HepG2 (cell line): ENCODE data around the gene ELAVL3. TPM values are rescaled to one million over a fixed set of nuclear protein-coding genes. Genes with fewer than 3 reads are reported as not detected.

ENCODE experiments used
- ATAC-seq: fragments of 200-7000 bp; cut with Tn5 transposase; 3 replicates; pipeline ENCODE4 v1.9.1; 2020; ENCODE audit warnings: mild to moderate bottlenecking, moderate library complexity
- BruUV-seq: library from RNA; stranded (reverse); fragments of 400-500 nt; replicated peaks from 2 replicates; lab custom pipeline; 2021; lab: Mats Ljungman, UMichigan
- CTCF ChIA-PET: fragments of 300-600 bp; formaldehyde crosslinking; extraction: SDS; loops from one replicate; lab custom pipeline; 2021; ENCODE audit warnings: low total read pairs, inconsistent platforms, low intra/inter-chr PET ratio; lab: Yijun Ruan, JAX
- POLR2A ChIA-PET: fragments of 350-600 bp; sonication (Branson Sonifier 250); formaldehyde crosslinking; loops from one replicate; lab custom pipeline; 2020; ENCODE audit warnings: antibody characterized with exemption, inconsistent platforms; lab: Yijun Ruan, JAX
- DNase-seq: peaks from one replicate; pipeline ENCODE4 v3.0.0-alpha.2; 2015; ENCODE audit warnings: low spot score
- FAIRE-seq: peaks from 3 replicates; lab custom pipeline; 2011; peaks lifted over from hg19 to GRCh38; lab: Jason Lieb, UNC
- H2AFZ ChIP-seq: one replicate; pipeline ENCODE4 v1.6.1; 2011; ENCODE audit warnings: low read length, inconsistent platforms
- H3K27ac ChIP-seq: fragments of 300-600 bp; 3 replicates; pipeline ENCODE4 v1.8.0; 2011; ENCODE audit warnings: mixed run types, mild to moderate bottlenecking, mixed read lengths, low read length, inconsistent platforms; ENCODE audit not compliant: insufficient read depth; ENCODE audit errors: extremely low read length
- H3K27me3 ChIP-seq, 2 experiments: fragments of 200-600 bp in 1 of 2; 2 replicates in 1 of 2; 3 replicates in 1 of 2; pipeline versions ENCODE4 v1.6.0 to v1.8.0; 2011; ENCODE audit warnings: low read length in 2 of 2, mild to moderate bottlenecking in 2 of 2, moderate library complexity in 2 of 2, inconsistent platforms in 1 of 2; ENCODE audit not compliant: insufficient read depth in 2 of 2, control insufficient read depth in 1 of 2
- H3K36me3 ChIP-seq, 2 experiments: fragments of 200-600 bp in 1 of 2; replicated peaks in 1 of 2; 2 replicates in 1 of 2; 3 replicates in 1 of 2; pipeline versions ENCODE4 v1.5.1 to v1.8.0; 2011; ENCODE audit warnings: low read length in 2 of 2, inconsistent platforms in 1 of 2; ENCODE audit not compliant: insufficient read depth in 2 of 2, control insufficient read depth in 1 of 2
- H3K4me1 ChIP-seq: 2 replicates; pipeline ENCODE4 v1.5.1; 2012; ENCODE audit warnings: low read length, inconsistent platforms; ENCODE audit not compliant: insufficient read depth
- H3K4me2 ChIP-seq: 2 replicates; pipeline ENCODE4 v1.6.0; 2011; ENCODE audit warnings: low read depth, low read length, inconsistent platforms
- H3K4me3 ChIP-seq, 3 experiments: fragments of 200-600 bp in 1 of 3; sonication (generic), shearing (Covaris generic) in 1 of 3; replicated peaks in 1 of 3; 2 replicates each; pipeline ENCODE4 v1.5.1; 2011 to 2016; ENCODE audit warnings: low read length in 3 of 3, inconsistent platforms in 2 of 3, low read depth in 2 of 3, mild to moderate bottlenecking in 2 of 3, control low read depth in 1 of 3, mixed read lengths in 1 of 3; ENCODE audit not compliant: insufficient read depth in 1 of 3
- H3K79me2 ChIP-seq: one replicate; pipeline ENCODE4 v1.6.1; 2011; ENCODE audit warnings: low read length, inconsistent platforms; ENCODE audit not compliant: insufficient read depth
- H3K9ac ChIP-seq: 2 replicates; pipeline ENCODE4 v1.6.0; 2011; ENCODE audit warnings: mild to moderate bottlenecking, low read depth, low read length, inconsistent platforms; ENCODE audit not compliant: insufficient read depth
- H3K9me3 ChIP-seq: 2 replicates; pipeline ENCODE4 v1.5.1; 2012; ENCODE audit warnings: mild to moderate bottlenecking, low read length
- H4K20me1 ChIP-seq: 2 replicates; pipeline ENCODE4 v1.6.0; 2011; ENCODE audit warnings: inconsistent platforms, mild to moderate bottlenecking, low read length, moderate library complexity; ENCODE audit not compliant: insufficient read depth
- CEBPG ChIP-seq: IDR thresholded peaks from 2 replicates; pipeline ENCODE4 v1.6.1; 2016
- WGBS: methylation state at CpG from one replicate; pipeline ENCODE4 v1.1.6; 2017; ENCODE audit warnings: low lambda C conversion rate; 5-methylcytosine and 5-hydroxymethylcytosine counted together
- in situ Hi-C: cut with HindIII; loops from 2 replicates; pipeline ENCODE4 v1.10.0; 2017; ENCODE audit warnings: low pct_unique_long_range_greater_than_20kb; ENCODE audit not compliant: extremely low pct_ligation_motif_present
- intact Hi-C: fragments of 100-400 bp; cut with micrococcal nuclease; formaldehyde crosslinking; loops from one replicate; pipeline ENCODE4 v1.10.0; 2022; ENCODE audit not compliant: unreplicated experiment
- polyA plus RNA-seq, 8 experiments: library from polyadenylated mRNA; depleted of rRNA in 3 of 8; stranded (reverse) in 7 of 8; unstranded in 1 of 8; fragments of >200 nt; fragmentation: Illumina TruSeq in 4 of 8; extraction: Trizol in 4 of 8; gene quantifications; 2 replicates each; pipeline versions ENCODE4 v1.2.1 to v1.2.3, GENCODE V29; 2011 to 2016; ENCODE audit warnings: low read depth in 4 of 8, missing spikeins in 1 of 8, mixed read lengths in 1 of 8; ENCODE audit not compliant: insufficient read depth in 1 of 8
- total RNA-seq, 5 experiments: library from RNA; depleted of rRNA; stranded (reverse); fragments of >200 nt; fragmentation: Illumina TruSeq; extraction: Trizol; gene quantifications; 2 replicates each; pipeline ENCODE4 v1.2.3, GENCODE V29; 2016; ENCODE audit warnings: low read depth in 1 of 5
- TF ChIP-seq, protein P1 (sequence below): sonication (generic); formaldehyde crosslinking; IDR thresholded peaks from 2 replicates; pipeline ENCODE4 v1.4.0; 2020; ENCODE audit warnings: missing genetic modification reagents
- TF ChIP-seq, protein P2 (sequence below): sonication (generic); formaldehyde crosslinking; IDR thresholded peaks from 2 replicates; pipeline ENCODE4 v1.5.1; 2020; ENCODE audit warnings: mild to moderate bottlenecking, missing genetic modification reagents, moderate library complexity
- TF ChIP-seq, protein P3 (sequence below): sonication (generic); formaldehyde crosslinking; IDR thresholded peaks from 2 replicates; pipeline ENCODE4 v1.4.0; 2020; ENCODE audit warnings: mild to moderate bottlenecking, missing genetic modification reagents

Gene ELAVL3
- total and polyA plus RNA-seq, 2 of the 13 experiments (the other 11 are each of a cell fraction or from before 2014, with no cell fraction given): 0.03 TPM; not detected in 1

DNA sequence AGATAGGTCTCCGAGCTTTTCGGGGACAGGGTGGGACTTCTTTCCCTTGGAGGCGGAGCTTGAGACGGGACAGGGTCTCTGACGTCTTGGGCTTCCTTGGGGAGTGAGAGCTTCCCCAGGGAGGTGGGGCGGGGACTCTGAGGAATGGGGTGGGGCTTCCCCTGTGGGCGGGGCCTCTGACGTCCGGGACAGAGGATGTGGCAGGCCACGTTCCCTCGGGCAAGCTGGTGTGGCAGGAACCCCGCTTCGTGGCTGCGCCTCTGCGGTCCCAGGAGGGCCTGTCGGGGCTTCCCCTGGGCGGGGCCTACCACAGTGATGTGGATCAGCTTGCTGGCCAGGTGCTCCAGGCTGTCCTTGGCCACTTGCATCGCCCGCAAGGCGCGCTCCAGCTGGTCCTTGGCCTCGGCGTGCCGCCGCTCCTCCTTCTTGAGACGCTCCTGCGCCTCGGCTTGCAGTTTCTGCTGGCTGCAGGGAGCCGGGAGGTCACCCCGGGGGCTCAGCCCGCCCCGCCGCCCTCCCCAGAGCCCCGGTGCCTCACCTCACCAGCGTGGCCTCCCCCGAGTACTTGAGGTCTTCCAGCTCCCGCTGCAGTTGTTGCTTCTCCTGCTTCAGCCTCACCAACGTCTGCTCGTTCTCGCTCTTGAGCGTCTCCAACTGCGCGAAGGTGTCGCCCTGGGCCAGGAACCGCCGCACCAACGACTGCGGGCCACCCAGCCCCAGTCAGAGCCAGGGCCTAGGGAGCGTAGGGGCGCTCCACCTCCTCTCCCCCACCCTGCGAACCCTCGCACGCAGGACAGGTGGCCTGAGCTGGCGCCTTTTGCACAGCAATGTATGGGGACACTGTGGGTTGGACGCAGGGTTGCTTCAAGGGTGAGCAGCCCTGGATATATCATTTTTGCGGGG lies 58.4 kb downstream of the ELAVL3 start:
- Histone ChIP-seq H3K27me3 (peaks cover 3 to 35% of the 10 kb centered on the region in 2 experiments; a peak in 4 of 5 replicates), H3K27ac (no peak overlapping the region), H3K79me2 (no peaks in the 10 kb centered on the region), H3K36me3 (no peaks in the 10 kb centered on the region), H3K4me2 (peak overlapping the region; percentile 79), H3K9me3 (no peaks in the 10 kb centered on the region), H2AFZ (no peak overlapping the region), H4K20me1 (no peaks in the 10 kb centered on the region), H3K9ac (no peak overlapping the region), H3K4me3 (peak overlapping the region in 2 of 3 experiments; percentile 24 to 69; a peak in 2 of 6 replicates), H3K4me1 (peaks cover 51% of the 10 kb centered on the region)
- DNase-seq: no peak
- WGBS: 16% methylated on average over 6 of the region's 56 CpGs
- ChIA-PET POLR2A (interaction anchor here (1.4 to 3.1 kb wide), 4 partner anchors 13 to 48 kb away, joined by 4 to 15 read pairs (median 10); partner anchors contain the start of genes EPOR, ODAD3, PRKCSH and SWSAP1), CTCF (no interaction called here)
- no peak for ATAC-seq
- FAIRE-seq: no peak
- in situ Hi-C loops (loop anchor here (5.0 kb wide), 1 partner anchor 40 kb away; the partner anchor contains the start of gene EPOR), intact Hi-C loops (loop anchor here (5.0 kb wide), 1 partner anchor 40 kb away; the partner anchor contains the start of gene EPOR)
- TF ChIP-seq, protein P1, sequence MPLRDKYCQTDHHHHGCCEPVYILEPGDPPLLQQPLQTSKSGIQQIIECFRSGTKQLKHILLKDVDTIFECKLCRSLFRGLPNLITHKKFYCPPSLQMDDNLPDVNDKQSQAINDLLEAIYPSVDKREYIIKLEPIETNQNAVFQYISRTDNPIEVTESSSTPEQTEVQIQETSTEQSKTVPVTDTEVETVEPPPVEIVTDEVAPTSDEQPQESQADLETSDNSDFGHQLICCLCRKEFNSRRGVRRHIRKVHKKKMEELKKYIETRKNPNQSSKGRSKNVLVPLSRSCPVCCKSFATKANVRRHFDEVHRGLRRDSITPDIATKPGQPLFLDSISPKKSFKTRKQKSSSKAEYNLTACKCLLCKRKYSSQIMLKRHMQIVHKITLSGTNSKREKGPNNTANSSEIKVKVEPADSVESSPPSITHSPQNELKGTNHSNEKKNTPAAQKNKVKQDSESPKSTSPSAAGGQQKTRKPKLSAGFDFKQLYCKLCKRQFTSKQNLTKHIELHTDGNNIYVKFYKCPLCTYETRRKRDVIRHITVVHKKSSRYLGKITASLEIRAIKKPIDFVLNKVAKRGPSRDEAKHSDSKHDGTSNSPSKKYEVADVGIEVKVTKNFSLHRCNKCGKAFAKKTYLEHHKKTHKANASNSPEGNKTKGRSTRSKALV (CRISPR knock-in tag): peak; percentile 66; the same call in 1 of the 2 replicates
- TF ChIP-seq, protein P2, sequence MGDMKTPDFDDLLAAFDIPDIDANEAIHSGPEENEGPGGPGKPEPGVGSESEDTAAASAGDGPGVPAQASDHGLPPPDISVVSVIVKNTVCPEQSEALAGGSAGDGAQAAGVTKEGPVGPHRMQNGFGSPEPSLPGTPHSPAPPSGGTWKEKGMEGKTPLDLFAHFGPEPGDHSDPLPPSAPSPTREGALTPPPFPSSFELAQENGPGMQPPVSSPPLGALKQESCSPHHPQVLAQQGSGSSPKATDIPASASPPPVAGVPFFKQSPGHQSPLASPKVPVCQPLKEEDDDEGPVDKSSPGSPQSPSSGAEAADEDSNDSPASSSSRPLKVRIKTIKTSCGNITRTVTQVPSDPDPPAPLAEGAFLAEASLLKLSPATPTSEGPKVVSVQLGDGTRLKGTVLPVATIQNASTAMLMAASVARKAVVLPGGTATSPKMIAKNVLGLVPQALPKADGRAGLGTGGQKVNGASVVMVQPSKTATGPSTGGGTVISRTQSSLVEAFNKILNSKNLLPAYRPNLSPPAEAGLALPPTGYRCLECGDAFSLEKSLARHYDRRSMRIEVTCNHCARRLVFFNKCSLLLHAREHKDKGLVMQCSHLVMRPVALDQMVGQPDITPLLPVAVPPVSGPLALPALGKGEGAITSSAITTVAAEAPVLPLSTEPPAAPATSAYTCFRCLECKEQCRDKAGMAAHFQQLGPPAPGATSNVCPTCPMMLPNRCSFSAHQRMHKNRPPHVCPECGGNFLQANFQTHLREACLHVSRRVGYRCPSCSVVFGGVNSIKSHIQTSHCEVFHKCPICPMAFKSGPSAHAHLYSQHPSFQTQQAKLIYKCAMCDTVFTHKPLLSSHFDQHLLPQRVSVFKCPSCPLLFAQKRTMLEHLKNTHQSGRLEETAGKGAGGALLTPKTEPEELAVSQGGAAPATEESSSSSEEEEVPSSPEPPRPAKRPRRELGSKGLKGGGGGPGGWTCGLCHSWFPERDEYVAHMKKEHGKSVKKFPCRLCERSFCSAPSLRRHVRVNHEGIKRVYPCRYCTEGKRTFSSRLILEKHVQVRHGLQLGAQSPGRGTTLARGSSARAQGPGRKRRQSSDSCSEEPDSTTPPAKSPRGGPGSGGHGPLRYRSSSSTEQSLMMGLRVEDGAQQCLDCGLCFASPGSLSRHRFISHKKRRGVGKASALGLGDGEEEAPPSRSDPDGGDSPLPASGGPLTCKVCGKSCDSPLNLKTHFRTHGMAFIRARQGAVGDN (CRISPR knock-in tag): peak; percentile 33; the same call in 1 of the 2 replicates
- no peak for TF ChIP-seq CEBPG (CRISPR knock-in tag)
- TF ChIP-seq, protein P3, sequence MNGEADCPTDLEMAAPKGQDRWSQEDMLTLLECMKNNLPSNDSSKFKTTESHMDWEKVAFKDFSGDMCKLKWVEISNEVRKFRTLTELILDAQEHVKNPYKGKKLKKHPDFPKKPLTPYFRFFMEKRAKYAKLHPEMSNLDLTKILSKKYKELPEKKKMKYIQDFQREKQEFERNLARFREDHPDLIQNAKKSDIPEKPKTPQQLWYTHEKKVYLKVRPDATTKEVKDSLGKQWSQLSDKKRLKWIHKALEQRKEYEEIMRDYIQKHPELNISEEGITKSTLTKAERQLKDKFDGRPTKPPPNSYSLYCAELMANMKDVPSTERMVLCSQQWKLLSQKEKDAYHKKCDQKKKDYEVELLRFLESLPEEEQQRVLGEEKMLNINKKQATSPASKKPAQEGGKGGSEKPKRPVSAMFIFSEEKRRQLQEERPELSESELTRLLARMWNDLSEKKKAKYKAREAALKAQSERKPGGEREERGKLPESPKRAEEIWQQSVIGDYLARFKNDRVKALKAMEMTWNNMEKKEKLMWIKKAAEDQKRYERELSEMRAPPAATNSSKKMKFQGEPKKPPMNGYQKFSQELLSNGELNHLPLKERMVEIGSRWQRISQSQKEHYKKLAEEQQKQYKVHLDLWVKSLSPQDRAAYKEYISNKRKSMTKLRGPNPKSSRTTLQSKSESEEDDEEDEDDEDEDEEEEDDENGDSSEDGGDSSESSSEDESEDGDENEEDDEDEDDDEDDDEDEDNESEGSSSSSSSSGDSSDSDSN: peak; percentile 24; the same call in 1 of the 2 replicates
- no TSS peak for BruUV-seq
